Activated T-helper 9 cell treated with anti-CD3 and anti-CD28 coated beads, Interleukin-2, amount 50 U/mL, for 16 hours (primary cell): ENCODE data around the gene XBP1.
"Not testable (repeated sequence)": the region's sequence is repeated elsewhere in the genome, so short reads cannot be mapped to it uniquely, and the experiment has no call there.

ENCODE experiments used
- DNase-seq: peaks from one replicate; pipeline ENCODE4 v3.0.0-alpha.2; 2020; ENCODE audit warnings: low read depth

Gene XBP1

DNA sequence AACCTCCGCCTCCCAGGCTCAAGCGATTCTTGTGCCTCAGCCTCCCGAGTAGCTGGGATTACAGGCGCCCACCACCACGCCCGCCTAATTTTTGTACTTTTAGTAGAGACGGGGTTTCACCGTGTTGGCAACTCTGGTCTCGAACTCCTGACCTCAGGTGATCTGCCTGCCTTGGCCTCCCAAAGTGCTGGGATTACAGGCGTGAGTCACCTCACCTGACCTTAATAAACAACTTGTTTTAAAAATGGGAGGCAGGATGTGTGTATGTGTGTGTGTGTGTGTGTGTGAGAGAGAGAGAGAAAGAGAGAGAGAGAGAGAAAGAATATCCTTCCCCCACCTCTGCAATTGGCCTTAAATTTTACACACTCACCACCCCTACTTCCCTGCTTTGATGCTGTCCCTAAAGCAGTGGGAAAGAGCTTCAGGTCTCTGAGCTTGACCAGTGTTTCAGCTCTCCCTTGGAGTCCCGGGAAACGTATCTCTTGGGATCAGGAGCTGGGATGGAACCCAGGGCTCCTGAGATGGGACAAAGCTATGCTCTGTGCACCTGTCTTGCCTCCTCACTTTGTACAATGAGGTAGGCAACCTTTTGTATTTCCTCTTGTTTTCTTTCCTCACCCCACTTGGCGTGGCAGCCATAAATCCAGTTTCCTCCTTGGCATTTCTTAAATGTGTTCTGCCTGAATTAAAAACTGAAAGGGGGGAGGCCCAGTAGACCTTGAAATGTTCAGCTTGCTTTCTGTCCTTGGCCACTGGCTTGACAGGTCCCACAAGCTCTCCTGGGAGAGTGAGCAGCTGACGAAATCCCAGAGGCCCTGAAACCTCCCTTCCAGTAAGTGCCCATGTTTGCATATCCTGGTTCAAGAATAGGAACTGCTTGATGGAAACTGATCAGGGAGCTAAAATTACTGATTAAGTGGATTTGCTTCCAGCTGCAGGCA, 17.8 kb upstream of the XBP1 start:
- no peak for DNase-seq

- no peak for DNase-seq
Observed at GRCh38 chr22:28817064-28817463, 16.7 kb upstream of the XBP1 start.

- no peak for DNase-seq
Observed at GRCh38 chr22:28815729-28816128, 15.4 kb upstream of the XBP1 start.

DNA sequence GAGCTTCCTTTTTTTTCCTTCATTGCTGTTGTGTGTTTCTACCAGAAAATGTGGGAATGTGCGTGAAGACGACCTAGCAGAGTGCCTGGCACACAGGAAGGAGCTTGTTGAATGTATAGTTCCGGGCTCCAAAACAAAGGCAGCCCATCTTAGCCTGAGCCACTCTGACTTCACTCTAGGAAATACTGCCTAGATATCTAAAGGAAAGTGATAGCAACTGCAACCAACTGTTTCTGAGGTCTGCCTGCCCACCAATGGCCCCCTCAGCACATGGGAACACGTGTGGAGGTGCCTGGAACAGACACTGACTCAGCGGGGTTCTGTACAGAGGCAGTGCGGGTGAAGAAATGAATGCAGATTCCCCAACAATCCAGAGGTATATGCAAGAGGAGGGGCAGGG, 14.7 kb upstream of the XBP1 start:
- DNase-seq = no peak

- no peak for DNase-seq
Observed at GRCh38 chr22:28813772-28814518, 13.6 kb upstream of the XBP1 start.

DNA sequence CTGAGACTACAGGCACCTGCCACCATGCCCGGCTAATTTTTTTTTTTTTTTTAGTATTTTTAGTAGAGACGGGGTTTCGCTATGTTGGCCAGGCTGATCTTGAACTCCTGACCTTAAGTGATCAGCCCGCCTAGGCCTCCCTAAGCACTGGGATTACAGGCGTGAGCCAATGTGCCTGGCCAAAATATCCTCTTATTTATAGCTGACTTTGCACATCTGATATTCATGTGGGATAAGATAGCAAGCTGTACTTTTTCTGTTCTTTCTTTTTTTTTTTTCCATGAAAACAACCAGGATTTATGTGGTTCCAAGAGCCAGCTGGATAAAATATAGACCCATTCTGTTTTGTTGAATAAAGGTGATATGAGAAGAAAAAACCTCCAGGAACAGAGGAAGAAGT, 12.1 kb upstream of the XBP1 start:
- no peak for DNase-seq

- DNase-seq = peak; percentile 19
Observed at GRCh38 chr22:28810821-28811491, 10.6 kb upstream of the XBP1 start.

DNA sequence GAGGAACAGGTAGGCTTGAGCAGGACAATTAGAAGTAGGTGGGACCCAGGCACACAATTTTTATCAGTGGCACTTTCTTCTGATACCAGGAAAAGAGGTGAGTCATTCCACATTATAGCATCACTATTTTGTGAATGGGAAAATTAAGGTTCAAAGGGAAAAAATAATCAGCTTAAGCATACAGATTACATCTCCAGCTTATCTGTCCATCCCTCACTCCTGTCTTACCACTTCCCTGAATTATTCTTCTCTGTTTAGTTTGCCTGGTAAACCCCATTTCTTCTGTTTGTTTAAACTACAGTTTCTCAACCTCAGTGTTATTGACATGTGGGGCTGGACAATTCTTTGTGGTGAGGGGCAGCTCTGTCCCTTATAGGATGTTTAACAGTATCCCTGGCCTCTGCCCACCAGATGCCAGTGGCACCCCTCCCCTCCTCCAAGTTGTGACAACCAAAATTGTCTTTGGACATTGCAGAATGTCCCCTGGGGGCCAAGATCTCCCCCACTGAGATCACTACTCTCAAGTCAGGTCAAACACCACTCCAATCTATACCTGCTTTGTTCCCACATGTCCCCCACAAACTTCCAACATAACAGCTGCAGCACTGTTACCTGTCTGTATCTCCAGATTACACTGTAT, 8.5 kb upstream of the XBP1 start:
- no peak for DNase-seq

DNA sequence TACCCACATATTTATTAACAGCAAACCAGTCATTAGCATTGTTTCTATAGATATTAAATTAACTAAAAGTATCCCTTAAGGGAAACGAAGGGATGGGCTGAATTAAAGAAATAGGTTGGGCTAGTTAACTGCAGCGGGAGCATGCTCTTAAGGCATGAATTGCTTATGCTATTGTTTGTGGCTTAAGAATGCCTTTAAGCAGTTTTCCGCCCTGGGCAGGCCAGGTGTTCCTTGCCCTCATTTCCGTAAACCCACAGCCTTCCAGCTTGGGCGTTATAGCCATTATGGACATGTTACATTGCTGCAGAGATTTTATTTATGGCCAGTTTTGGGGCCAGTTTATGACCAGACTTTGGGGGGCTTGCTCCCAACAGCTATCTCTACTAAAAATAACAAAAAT, 5.1 kb upstream of the XBP1 start:
- not testable (repeated sequence) for DNase-seq

DNA sequence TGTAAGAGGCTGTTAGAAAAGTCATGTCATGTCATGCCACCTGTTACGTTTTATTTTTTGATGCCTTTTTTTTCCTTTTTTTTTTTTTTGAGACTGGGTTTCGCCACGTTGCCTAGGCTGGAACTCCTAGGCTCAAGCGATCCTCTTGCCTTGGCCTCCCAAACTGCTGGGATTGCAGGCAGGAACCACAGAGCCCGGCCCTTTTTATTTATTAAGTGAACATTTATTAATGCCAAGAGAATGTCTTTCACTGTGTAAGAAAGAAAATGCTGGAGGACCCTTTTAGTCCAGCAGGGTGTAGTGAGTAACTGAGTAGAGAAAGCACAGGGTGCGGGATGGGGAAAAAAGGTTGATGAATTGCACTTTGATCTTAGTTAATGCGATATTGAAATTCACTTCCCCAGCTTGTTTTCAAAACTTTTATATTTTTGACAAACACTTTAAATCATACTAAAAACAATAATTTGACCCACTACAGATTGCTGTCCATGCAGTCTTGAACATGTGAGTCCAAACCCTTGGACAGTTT, 2.3 kb upstream of the XBP1 start:
- DNase-seq = no peak

GRCh38 chr22:28801845-28802594, 1.7 kb upstream of the XBP1 start:
- no peak for DNase-seq

DNA sequence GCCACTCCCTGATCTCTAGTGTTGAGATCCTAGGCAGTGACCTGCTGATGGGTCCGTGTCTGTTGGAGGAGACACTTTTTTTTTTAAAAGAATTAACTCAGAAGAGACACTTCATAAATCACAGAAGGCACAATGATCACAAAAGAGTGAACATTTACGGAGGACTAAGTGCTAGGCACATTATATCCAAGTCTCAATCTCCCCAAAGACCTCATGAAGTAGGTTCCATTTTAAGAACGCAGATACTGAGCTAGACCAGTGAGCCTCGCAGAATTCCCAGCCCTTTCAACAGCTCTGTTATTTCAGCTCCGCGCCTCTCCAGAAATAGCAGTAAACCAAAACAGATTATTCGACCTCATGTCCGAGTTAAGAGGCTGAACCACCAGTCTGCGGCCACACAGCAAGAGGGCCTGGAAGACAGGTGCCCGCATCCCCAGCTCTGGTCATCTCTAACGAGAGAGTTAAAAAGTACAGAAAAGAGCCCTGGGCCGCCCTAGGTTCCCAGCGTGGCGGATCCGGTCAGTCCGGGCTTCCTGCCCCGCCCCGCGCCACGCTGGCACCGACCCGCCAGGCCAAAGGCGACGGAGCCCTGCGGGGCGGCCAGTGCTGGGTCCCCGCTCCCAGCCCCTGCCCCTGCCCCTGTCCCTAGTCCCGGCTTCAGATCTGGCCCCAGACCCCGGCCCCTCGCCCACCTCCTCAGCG, 612 bp downstream of the XBP1 start:
- peak; percentile 26 for DNase-seq

DNA sequence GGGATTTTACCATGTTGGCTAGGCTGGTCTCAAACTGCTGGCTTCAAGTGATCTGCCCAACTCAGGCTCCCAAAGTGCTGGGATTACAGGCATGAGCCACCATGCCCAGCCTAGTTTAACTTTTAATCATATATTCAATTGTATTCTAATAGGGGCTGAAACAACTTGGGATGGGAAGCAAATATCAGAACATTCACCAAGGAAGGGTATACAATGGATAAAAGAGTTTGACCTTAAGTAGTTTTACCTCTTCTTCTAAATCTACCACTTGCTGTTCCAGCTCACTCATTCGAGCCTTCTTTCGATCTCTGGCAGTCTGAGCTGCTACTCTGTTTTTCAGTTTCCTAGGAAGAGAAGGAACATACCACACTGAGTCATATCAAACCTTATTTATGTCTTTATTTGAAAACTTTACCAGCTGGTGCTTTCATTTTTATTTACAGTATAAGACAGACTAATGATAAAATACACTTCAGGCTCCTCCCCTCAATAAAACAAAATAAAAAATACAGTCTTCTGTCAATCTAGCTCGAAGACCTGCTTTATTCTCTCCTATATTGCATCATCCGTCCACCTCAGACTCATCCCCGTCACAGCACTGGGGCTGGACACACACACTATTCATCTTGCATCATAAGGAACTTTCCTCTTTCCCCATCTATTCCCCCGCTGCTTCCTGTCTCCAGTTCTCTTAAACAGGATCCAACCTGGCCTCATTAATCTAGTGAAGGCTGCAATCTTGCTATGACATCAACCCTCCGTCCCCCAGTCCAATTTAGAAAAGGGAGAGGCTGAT, 1.4 kb downstream of the XBP1 start:
- peak; percentile 10 for DNase-seq

GRCh38 chr22:28795932-28796856, 4.2 kb downstream of the XBP1 start:
- DNase-seq = no peak

GRCh38 chr22:28795071-28795693, 5.2 kb downstream of the XBP1 start:
- no peak for DNase-seq

DNA sequence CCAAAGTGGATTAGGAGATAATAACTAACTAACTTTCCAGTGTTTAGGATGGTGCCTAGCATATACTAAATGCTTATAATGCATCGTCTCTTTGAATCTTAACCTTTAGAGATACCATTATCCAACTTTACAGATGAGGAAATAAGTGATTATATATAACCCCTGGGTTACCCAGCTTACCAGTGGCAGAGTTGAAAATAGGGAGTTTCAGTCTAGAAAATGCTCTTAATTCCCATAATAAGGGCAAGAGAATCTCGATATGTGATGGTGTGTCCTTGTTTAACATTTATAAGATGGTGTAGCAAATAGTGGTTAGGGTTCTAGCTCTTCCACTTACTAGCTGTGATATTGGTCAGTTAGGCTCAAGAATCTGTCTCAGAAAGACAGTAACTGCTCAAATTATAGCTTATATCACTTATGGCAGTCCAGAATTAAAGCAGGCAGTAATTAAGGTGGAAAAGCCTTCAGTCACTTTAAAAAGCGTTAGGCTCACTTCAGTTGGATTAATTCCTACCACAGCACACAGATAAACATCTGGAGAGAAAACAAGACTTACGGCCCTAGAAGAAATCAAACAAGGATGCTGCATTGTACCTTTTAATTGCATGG, 6.3 kb downstream of the XBP1 start:
- no peak for DNase-seq

- DNase-seq = no peak
Observed at GRCh38 chr22:28792491-28793383, 7.6 kb downstream of the XBP1 start.
